Measurements from ENCODE around the gene SPRR2E. TPM values are rescaled to one million over a fixed set of nuclear protein-coding genes. Genes with fewer than 3 reads are reported as not detected.
"Not testable (repeated sequence)": the region's sequence is repeated elsewhere in the genome, so short reads cannot be mapped to it uniquely, and the experiment has no call there.

The SPRR2E gene
- total RNA-seq, 5 donors from 2014 or later (not counting 1 experiment from before 2014, with no cell fraction given), result not detected

GRCh38 chr1:153125536-153125935, 31.2 kb upstream of the SPRR2E start:
- Mint-ChIP-seq H3K9me3 (peaks cover 15 to 19% (median 15%) of the 10 kb centered on the region in 3 donors), H3K27me3 (peaks cover 16% of the 10 kb centered on the region in 2 donors), H3K27ac (no peak overlapping the region), H3K4me3 (no peak overlapping the region), H3K4me1 (no peaks in the 10 kb centered on the region), H3K36me3 (no peaks in the 10 kb centered on the region)
- no CpG with 5 or more reads among the region's 1 CpG for WGBS (ENCODE audit: insufficient coverage)
- Histone ChIP-seq H3K4me3 (ENCODE audit: control insufficient read depth in 1 of 2, extremely low read depth in 1 of 2, low read length in 1 of 2) (no peak overlapping the region), H3K9me3 (no peaks in the 10 kb centered on the region), H3K27ac (ENCODE audit: low read length) (no peak overlapping the region), H3K4me1 (ENCODE audit: control insufficient read depth in 1 of 2, extremely low read depth in 1 of 2, insufficient read depth in 2 of 2, low read length in 2 of 2) (no peaks in the 10 kb centered on the region), H3K36me3 (ENCODE audit: control insufficient read depth in 2 of 2, extremely low read depth in 1 of 2, insufficient read depth in 1 of 2, low read length in 1 of 2) (no peaks in the 10 kb centered on the region), H3K27me3 (replicated peaks in 1 of 2; ENCODE audit: control insufficient read depth in 2 of 2, extremely low read depth in 1 of 2, insufficient read depth in 2 of 2, low read length in 1 of 2) (peaks cover 5 to 7% of the 10 kb centered on the region in 2 experiments)
- ATAC-seq (replicated peaks in 1 of 4) (no peak), DNase-seq (no peak)
- ChIA-PET POLR2A (no interaction called here), CTCF (no interaction called here)

- CTCF ChIA-PET; H3K4me3 Mint-ChIP-seq; H3K9me3 ChIP-seq; H3K27ac Mint-ChIP-seq; H3K36me3 ChIP-seq (ENCODE audit: control insufficient read depth in 2 of 2, extremely low read depth in 1 of 2, insufficient read depth in 1 of 2, low read length in 1 of 2); H3K4me1 ChIP-seq (ENCODE audit: control insufficient read depth in 1 of 2, extremely low read depth in 1 of 2, insufficient read depth in 2 of 2, low read length in 2 of 2); ATAC-seq (replicated peaks in 1 of 4); H3K27me3 ChIP-seq (replicated peaks in 1 of 2; ENCODE audit: control insufficient read depth in 2 of 2, extremely low read depth in 1 of 2, insufficient read depth in 2 of 2, low read length in 1 of 2); H3K4me3 ChIP-seq (ENCODE audit: control insufficient read depth in 1 of 2, extremely low read depth in 1 of 2, low read length in 1 of 2); H3K36me3 Mint-ChIP-seq; H3K27ac ChIP-seq (ENCODE audit: low read length); H3K4me1 Mint-ChIP-seq; DNase-seq; POLR2A ChIA-PET: not testable (repeated sequence)
- Mint-ChIP-seq H3K27me3 (peaks cover 13 to 14% of the 10 kb centered on the region in 2 donors), H3K9me3 (peaks cover 15 to 19% (median 15%) of the 10 kb centered on the region in 3 donors)
- 100% methylated on average over 1 of the region's 8 CpGs for WGBS (ENCODE audit: insufficient coverage)
These were observed 29.5 kb upstream of the SPRR2E start for GRCh38 chr1:153123793-153124192.

- H3K27me3 ChIP-seq (replicated peaks in 1 of 2; ENCODE audit: control insufficient read depth in 2 of 2, extremely low read depth in 1 of 2, insufficient read depth in 2 of 2, low read length in 1 of 2), result peaks cover 2 to 4% of the 10 kb centered on the region in 2 experiments
- Mint-ChIP-seq H3K4me3 (no peak overlapping the region), H3K27ac (no peak overlapping the region), H3K36me3 (no peaks in the 10 kb centered on the region), H3K27me3 (peaks cover 16 to 19% of the 10 kb centered on the region in 2 donors), H3K9me3 (peaks cover 15 to 19% (median 15%) of the 10 kb centered on the region in 3 donors), H3K4me1 (no peaks in the 10 kb centered on the region)
- no peak for DNase-seq
- ChIA-PET POLR2A (no interaction called here), CTCF (interaction anchor here in 1 of 2 donors (0.7 kb wide), 1 partner anchor 546 kb away, joined by 4 read pairs; no protein-coding TSS in a partner anchor)
- H3K4me3 ChIP-seq (ENCODE audit: control insufficient read depth in 1 of 2, extremely low read depth in 1 of 2, low read length in 1 of 2), result no peak overlapping the region
- no peak for ATAC-seq (replicated peaks in 1 of 4)
- H3K27ac ChIP-seq (ENCODE audit: low read length), result no peak overlapping the region
- no peaks in the 10 kb centered on the region for H3K9me3 ChIP-seq
- WGBS (ENCODE audit: insufficient coverage), result 62% methylated on average over 3 of the region's 3 CpGs
- no peaks in the 10 kb centered on the region for H3K36me3 ChIP-seq (ENCODE audit: control insufficient read depth in 2 of 2, extremely low read depth in 1 of 2, insufficient read depth in 1 of 2, low read length in 1 of 2)
- no peaks in the 10 kb centered on the region for H3K4me1 ChIP-seq (ENCODE audit: control insufficient read depth in 1 of 2, extremely low read depth in 1 of 2, insufficient read depth in 2 of 2, low read length in 2 of 2)
These were observed 28.6 kb upstream of the SPRR2E start for GRCh38 chr1:153122831-153123421.

GRCh38 chr1:153120945-153121344, 26.6 kb upstream of the SPRR2E start:
- no peak overlapping the region for H3K27ac Mint-ChIP-seq
- H3K9me3 ChIP-seq, result no peaks in the 10 kb centered on the region
- H3K4me1 ChIP-seq (ENCODE audit: control insufficient read depth in 1 of 2, extremely low read depth in 1 of 2, insufficient read depth in 2 of 2, low read length in 2 of 2), result no peaks in the 10 kb centered on the region
- DNase-seq (no peak), ATAC-seq (replicated peaks in 1 of 4) (no peak)
- H3K27me3 ChIP-seq (replicated peaks in 1 of 2; ENCODE audit: control insufficient read depth in 2 of 2, extremely low read depth in 1 of 2, insufficient read depth in 2 of 2, low read length in 1 of 2), result peaks cover 2 to 4% of the 10 kb centered on the region in 2 experiments
- no peak overlapping the region for H3K27ac ChIP-seq (ENCODE audit: low read length)
- CTCF ChIA-PET, result no interaction called here
- no peak overlapping the region for H3K4me3 ChIP-seq (ENCODE audit: control insufficient read depth in 1 of 2, extremely low read depth in 1 of 2, low read length in 1 of 2)
- peaks cover 12 to 19% (median 15%) of the 10 kb centered on the region in 3 donors for H3K9me3 Mint-ChIP-seq
- no peaks in the 10 kb centered on the region for H3K36me3 ChIP-seq (ENCODE audit: control insufficient read depth in 2 of 2, extremely low read depth in 1 of 2, insufficient read depth in 1 of 2, low read length in 1 of 2)
- no peak overlapping the region for H3K4me3 Mint-ChIP-seq
- peaks cover 23 to 28% of the 10 kb centered on the region in 2 donors for H3K27me3 Mint-ChIP-seq
- no peaks in the 10 kb centered on the region for H3K36me3 Mint-ChIP-seq
- POLR2A ChIA-PET, result no interaction called here
- H3K4me1 Mint-ChIP-seq, result no peaks in the 10 kb centered on the region

GRCh38 chr1:153119491-153119971, 25.2 kb upstream of the SPRR2E start:
- POLR2A ChIA-PET, result no interaction called here
- Mint-ChIP-seq H3K36me3 (no peaks in the 10 kb centered on the region), H3K9me3 (peaks cover 0 to 5% (median 1%) of the 10 kb centered on the region in 3 donors), H3K27ac (no peak overlapping the region), H3K4me1 (no peaks in the 10 kb centered on the region), H3K27me3 (peaks cover 28 to 38% of the 10 kb centered on the region in 2 donors), H3K4me3 (no peak overlapping the region)
- Histone ChIP-seq H3K27me3 (replicated peaks in 1 of 2; ENCODE audit: control insufficient read depth in 2 of 2, extremely low read depth in 1 of 2, insufficient read depth in 2 of 2, low read length in 1 of 2) (peaks cover 2 to 8% of the 10 kb centered on the region in 2 experiments), H3K4me1 (ENCODE audit: control insufficient read depth in 1 of 2, extremely low read depth in 1 of 2, insufficient read depth in 2 of 2, low read length in 2 of 2) (no peaks in the 10 kb centered on the region), H3K4me3 (ENCODE audit: control insufficient read depth in 1 of 2, extremely low read depth in 1 of 2, low read length in 1 of 2) (no peak overlapping the region), H3K27ac (ENCODE audit: low read length) (no peak overlapping the region), H3K9me3 (no peaks in the 10 kb centered on the region), H3K36me3 (ENCODE audit: control insufficient read depth in 2 of 2, extremely low read depth in 1 of 2, insufficient read depth in 1 of 2, low read length in 1 of 2) (no peaks in the 10 kb centered on the region)
- CTCF ChIA-PET, result no interaction called here
- no peak for ATAC-seq (replicated peaks in 1 of 4)
- WGBS (ENCODE audit: insufficient coverage), result 63% methylated on average over 1 of the region's 3 CpGs
- DNase-seq, result no peak

GRCh38 chr1:153115264-153115663, 20.9 kb upstream of the SPRR2E start:
- H3K27ac Mint-ChIP-seq; H3K9me3 Mint-ChIP-seq; H3K4me3 ChIP-seq (ENCODE audit: control insufficient read depth in 1 of 2, extremely low read depth in 1 of 2, low read length in 1 of 2); H3K4me1 ChIP-seq (ENCODE audit: control insufficient read depth in 1 of 2, extremely low read depth in 1 of 2, insufficient read depth in 2 of 2, low read length in 2 of 2); H3K4me3 Mint-ChIP-seq; ATAC-seq (replicated peaks in 1 of 4); H3K9me3 ChIP-seq; H3K36me3 Mint-ChIP-seq; POLR2A ChIA-PET; DNase-seq; H3K27ac ChIP-seq (ENCODE audit: low read length); H3K4me1 Mint-ChIP-seq; H3K36me3 ChIP-seq (ENCODE audit: control insufficient read depth in 2 of 2, extremely low read depth in 1 of 2, insufficient read depth in 1 of 2, low read length in 1 of 2); H3K27me3 ChIP-seq (replicated peaks in 1 of 2; ENCODE audit: control insufficient read depth in 2 of 2, extremely low read depth in 1 of 2, insufficient read depth in 2 of 2, low read length in 1 of 2); CTCF ChIA-PET: not testable (repeated sequence)
- peaks cover 33 to 37% of the 10 kb centered on the region in 2 donors for H3K27me3 Mint-ChIP-seq

GRCh38 chr1:153113416-153113815, 19.1 kb upstream of the SPRR2E start, which contains the start of gene SPRR2F:
TSS of gene SPRR2F (minus strand) at chr1:153113516. CDS start at chr1:153112733, 783 bp downstream.
- DNase-seq (no peak), ATAC-seq (replicated peaks in 1 of 4) (no peak)
- Histone ChIP-seq H3K4me3 (ENCODE audit: control insufficient read depth in 1 of 2, extremely low read depth in 1 of 2, low read length in 1 of 2) (no peak within 1 kb of the TSS), H3K27me3 (replicated peaks in 1 of 2; ENCODE audit: control insufficient read depth in 2 of 2, extremely low read depth in 1 of 2, insufficient read depth in 2 of 2, low read length in 1 of 2) (peaks cover 0 to 7% of the 10 kb centered on the region in 2 experiments), H3K9me3 (no peaks in the 10 kb centered on the region), H3K36me3 (ENCODE audit: control insufficient read depth in 2 of 2, extremely low read depth in 1 of 2, insufficient read depth in 1 of 2, low read length in 1 of 2) (no peaks in the 10 kb centered on the region), H3K27ac (ENCODE audit: low read length) (no peak within 1 kb of the TSS), H3K4me1 (ENCODE audit: control insufficient read depth in 1 of 2, extremely low read depth in 1 of 2, insufficient read depth in 2 of 2, low read length in 2 of 2) (no peaks in the 10 kb centered on the region)
- Mint-ChIP-seq H3K9me3 (peaks cover 0 to 1% (median 0%) of the 10 kb centered on the region in 3 donors), H3K4me3 (no peak within 1 kb of the TSS), H3K4me1 (no peaks in the 10 kb centered on the region), H3K27me3 (peaks cover 29 to 31% of the 10 kb centered on the region in 2 donors), H3K27ac (no peak within 1 kb of the TSS), H3K36me3 (no peaks in the 10 kb centered on the region)
- POLR2A ChIA-PET, result no interaction called here
- CTCF ChIA-PET, result no interaction called here
- 70% methylated on average over 2 of the region's 3 CpGs for WGBS (ENCODE audit: insufficient coverage)
